ENCODE results near the gene ABCA3. TPM values are rescaled to one million over a fixed set of nuclear protein-coding genes. Genes with fewer than 3 reads are reported as not detected.
"Not testable (repeated sequence)": the region's sequence is repeated elsewhere in the genome, so short reads cannot be mapped to it uniquely, and the experiment has no call there.

Gene ABCA3
- total and polyA plus RNA-seq, 12 donors: 3.3 to 30.8 (median 21.6) TPM

DNA sequence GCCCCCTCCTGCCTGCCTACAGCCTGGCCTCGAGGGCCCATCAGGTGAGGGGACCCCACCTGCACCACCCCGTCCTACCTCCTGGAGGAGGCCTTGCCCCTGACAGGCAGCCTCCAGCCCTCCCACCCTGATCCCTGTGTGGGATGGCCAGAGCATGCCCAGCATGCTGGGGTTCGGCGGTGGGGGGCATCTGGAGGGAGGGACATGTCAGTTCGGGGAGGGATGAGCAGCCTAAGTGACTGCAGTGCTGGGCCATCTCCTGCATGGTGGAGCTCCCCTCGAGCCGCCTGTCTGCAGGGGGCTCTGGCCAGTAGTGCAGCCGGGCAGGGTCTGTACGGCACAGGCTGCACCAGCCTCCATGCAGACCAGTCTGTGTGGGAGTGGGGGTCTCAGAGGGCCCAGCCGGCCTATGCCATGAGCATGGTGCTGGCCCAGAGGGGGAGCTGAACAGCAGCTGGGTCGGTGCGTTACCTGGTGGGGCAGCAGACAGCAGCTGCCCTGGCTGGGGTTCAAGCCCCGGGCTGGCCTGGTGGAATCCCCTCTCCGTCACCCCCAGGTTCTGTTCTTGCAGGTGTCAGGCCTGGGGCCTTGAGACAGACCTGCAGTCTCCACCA lies 68.6 kb downstream of the ABCA3 start:
- intact Hi-C loops (cut with DNase I): no loop called here
- H3K9me3 ChIP-seq (replicated peaks in 1 of 3): no peaks in the 10 kb centered on the region
- no peaks in the 10 kb centered on the region for H3K27me3 ChIP-seq
- H3K27ac ChIP-seq: no peak overlapping the region
- H3K36me3 ChIP-seq (replicated peaks in 1 of 2): no peaks in the 10 kb centered on the region
- H3K4me1 ChIP-seq (replicated peaks in 1 of 2): peaks cover 7 to 13% of the 10 kb centered on the region in 2 donors
- no peak for TF ChIP-seq POLR2A (IDR thresholded peaks at IDR 0.05)
- no peak overlapping the region for H3K4me3 ChIP-seq
- 83 to 91% (median 91%) methylated on average over 4 to 14 of the region's 14 CpGs; no CpG with 5 or more reads in 1 of the 4 donors for WGBS, 4 donors
- no peak for DNase-seq

GRCh38 chr16:2270588-2271470 lies 69.7 kb downstream of the ABCA3 start:
- Histone ChIP-seq H3K4me3 (no peak overlapping the region), H3K27me3 (no peaks in the 10 kb centered on the region), H3K27ac (no peak overlapping the region), H3K4me1 (replicated peaks in 1 of 2) (peaks cover 13 to 22% of the 10 kb centered on the region in 2 donors), H3K36me3 (replicated peaks in 1 of 2) (peaks cover 0 to under 1% of the 10 kb centered on the region in 2 donors), H3K9me3 (replicated peaks in 1 of 3) (no peaks in the 10 kb centered on the region)
- WGBS, 4 donors: 80 to 92% (median 83%) methylated on average over 6 to 15 of the region's 15 CpGs
- intact Hi-C loops (cut with DNase I): no loop called here
- DNase-seq: no peak
- TF ChIP-seq POLR2A (IDR thresholded peaks at IDR 0.05) (no peak), CTCF (IDR thresholded peaks at IDR 0.05) (no peak)

- Histone ChIP-seq H3K27ac (no peak overlapping the region), H3K4me1 (replicated peaks in 1 of 2) (peaks cover 13 to 27% of the 10 kb centered on the region in 2 donors), H3K9me3 (replicated peaks in 1 of 3) (no peaks in the 10 kb centered on the region), H3K27me3 (no peaks in the 10 kb centered on the region), H3K4me3 (no peak overlapping the region), H3K36me3 (replicated peaks in 1 of 2) (peaks cover 0 to 3% of the 10 kb centered on the region in 2 donors)
- DNase-seq: no peak
- TF ChIP-seq POLR2A (IDR thresholded peaks at IDR 0.05) (no peak), CTCF (IDR thresholded peaks at IDR 0.05) (no peak)
- 77 to 87% (median 85%) methylated on average over 5 to 9 of the region's 9 CpGs for WGBS, 4 donors
- intact Hi-C loops (cut with DNase I): no loop called here
Observed at GRCh38 chr16:2270070-2270462, 70.5 kb downstream of the ABCA3 start.

DNA sequence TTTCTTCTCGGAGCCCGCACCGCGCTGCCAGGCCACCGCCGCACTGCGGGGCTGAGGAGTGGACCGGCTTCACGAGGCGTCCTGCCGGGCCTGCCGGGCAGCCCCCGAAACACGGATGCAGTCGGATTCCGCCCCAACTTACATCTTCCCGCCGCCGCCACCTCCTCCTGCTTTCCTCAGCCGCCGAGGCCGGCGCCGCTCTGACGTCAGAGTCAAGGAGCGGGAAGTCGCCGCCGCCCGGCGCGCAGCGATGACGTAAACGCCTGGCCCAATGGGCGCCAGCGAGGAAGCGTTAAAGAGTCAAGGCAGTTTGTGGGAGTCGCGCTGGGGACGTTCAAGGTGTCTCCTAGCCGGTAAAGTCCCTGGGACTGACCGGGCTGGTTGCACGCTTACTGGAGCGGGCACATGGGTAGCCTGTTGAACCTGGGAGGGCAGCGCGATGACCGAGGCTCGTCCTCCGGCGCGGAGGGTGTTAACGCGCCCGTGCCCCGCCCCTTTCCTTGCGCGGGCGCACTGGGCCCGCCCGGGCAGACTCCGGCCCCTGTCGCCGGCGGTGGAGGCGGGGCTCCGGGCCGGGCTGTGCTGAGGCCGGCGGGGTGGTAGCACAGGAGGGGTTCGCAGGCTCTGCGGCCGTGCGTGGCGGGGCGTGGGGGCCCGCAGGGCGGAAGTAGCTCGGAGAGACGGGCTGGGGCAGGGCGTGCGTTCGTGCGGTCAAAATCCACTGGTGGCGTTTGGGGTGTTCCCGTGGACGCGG lies 72.4 kb downstream of the ABCA3 start, which contains the start of gene RNPS1:
TSS of gene RNPS1 (minus strand) at position 214 of the 754 bp plus-strand sequence. CDS start 3,483 bp downstream, outside the sequence.
- Histone ChIP-seq H3K4me3 (peak within 1 kb of the TSS; percentile 17 to 77 (median 50)), H3K27me3 (no peaks in the 10 kb centered on the region), H3K9me3 (replicated peaks in 1 of 3) (no peaks in the 10 kb centered on the region), H3K4me1 (replicated peaks in 1 of 2) (peaks cover 13 to 29% of the 10 kb centered on the region in 2 donors), H3K27ac (peak within 1 kb of the TSS; percentile 46 to 99 (median 94)), H3K36me3 (replicated peaks in 1 of 2) (peaks cover 0 to 16% of the 10 kb centered on the region in 2 donors)
- intact Hi-C loops (cut with DNase I): no loop called here
- 1 to 3% (median 1%) methylated on average over 7 to 88 of the region's 88 CpGs for WGBS, 4 donors
- DNase-seq: peak; percentile 96 to 97 (median 97)
- TF ChIP-seq CTCF (IDR thresholded peaks at IDR 0.05) (peak in 1 of 6 experiments; percentile 2), POLR2A (IDR thresholded peaks at IDR 0.05) (peak; percentile 90 to 96)

DNA sequence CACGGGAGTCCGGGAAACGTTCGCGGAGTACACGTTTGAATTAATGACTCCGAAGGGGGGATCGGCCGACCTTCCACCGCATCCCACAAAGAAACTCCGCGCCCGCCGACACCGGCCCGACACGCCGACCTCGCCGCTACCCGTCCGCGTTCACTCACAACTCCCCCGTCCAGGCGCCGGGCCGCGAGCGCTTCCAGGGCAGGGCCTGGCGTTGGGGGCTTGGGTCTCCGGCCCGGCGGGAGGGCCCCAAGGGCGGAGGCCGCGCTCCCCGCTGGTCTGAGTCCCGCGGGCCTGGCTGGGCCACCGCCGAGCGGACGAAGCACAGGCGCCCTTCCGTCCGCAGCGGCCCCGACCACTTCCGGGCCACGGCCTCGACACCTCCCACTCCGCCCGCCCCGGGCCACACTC lies 73.0 kb downstream of the ABCA3 start:
- DNase-seq; H3K27me3 ChIP-seq; intact Hi-C loops (cut with DNase I); H3K9me3 ChIP-seq (replicated peaks in 1 of 3): not testable (repeated sequence)
- 0 to 1% (median 0%) methylated on average over 7 to 54 of the region's 54 CpGs for WGBS, 4 donors
- Histone ChIP-seq H3K4me1 (replicated peaks in 1 of 2) (peaks cover 13 to 29% of the 10 kb centered on the region in 2 donors), H3K36me3 (replicated peaks in 1 of 2) (peaks cover 0 to 22% of the 10 kb centered on the region in 2 donors), H3K4me3 (peak overlapping the region; percentile 10 to 77 (median 45)), H3K27ac (peak overlapping the region; percentile 46 to 99 (median 94))

GRCh38 chr16:2266887-2267286 lies 73.6 kb downstream of the ABCA3 start:
- H3K4me1 ChIP-seq (replicated peaks in 1 of 2): peaks cover 13 to 29% of the 10 kb centered on the region in 2 donors
- 3 to 6% (median 4%) methylated on average over 2 to 12 of the region's 12 CpGs for whole genome bisulfite sequencing, 4 donors

DNA sequence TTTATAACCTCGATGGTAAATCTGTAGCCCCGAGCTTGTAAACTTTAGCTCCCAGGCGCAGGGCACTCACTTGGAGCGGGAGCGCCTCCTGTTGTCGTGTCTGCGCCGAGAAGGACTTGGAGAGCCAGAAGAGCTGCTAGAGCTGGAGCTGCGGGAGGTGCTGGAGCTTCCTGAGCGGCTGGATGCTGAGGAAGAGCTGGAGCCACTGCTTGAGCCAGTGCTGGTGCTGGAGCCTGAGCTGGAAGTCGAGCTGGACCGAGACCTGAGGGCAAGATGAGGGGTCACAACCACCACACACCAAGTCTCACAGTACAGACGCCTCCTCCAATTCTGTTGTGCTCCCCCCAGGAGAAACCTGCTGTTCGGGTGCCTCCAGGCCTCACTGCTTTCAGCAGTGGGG lies 77.5 kb downstream of the ABCA3 start:
- WGBS, 4 donors: 78 to 86% (median 82%) methylated on average over 13 to 14 of the region's 14 CpGs

More at GRCh38 chr16:2266887-2267286, 73.6 kb downstream of the ABCA3 start:
- peak overlapping the region in 2 of 4 donors; percentile 73 to 77 for H3K4me3 ChIP-seq
- peak in 1 of 7 donors; percentile 28 for DNase-seq
- H3K27me3 ChIP-seq; intact Hi-C loops (cut with DNase I); H3K9me3 ChIP-seq (replicated peaks in 1 of 3): not testable (repeated sequence)
- H3K27ac ChIP-seq: peak overlapping the region in 3 of 5 donors; percentile 93 to 99 (median 96)
- peaks cover 0 to 28% of the 10 kb centered on the region in 2 donors for H3K36me3 ChIP-seq (replicated peaks in 1 of 2)

More for the DNA sequence above, 77.5 kb downstream of the ABCA3 start:
- H3K27ac ChIP-seq; H3K9me3 ChIP-seq (replicated peaks in 1 of 3); intact Hi-C loops (cut with DNase I); H3K4me3 ChIP-seq; DNase-seq; H3K27me3 ChIP-seq: not testable (repeated sequence)
- Histone ChIP-seq H3K36me3 (replicated peaks in 1 of 2) (peaks cover 0 to 66% of the 10 kb centered on the region in 2 donors), H3K4me1 (replicated peaks in 1 of 2) (peaks cover 6 to 16% of the 10 kb centered on the region in 2 donors)

All from adrenal gland (tissue), 12 donors.